ENCODE results near the gene COX19.

COX19 gene

GRCh38 chr7:991729-992656, 16.6 kb upstream of the COX19 start:
- no peak for DNase-seq (ENCODE audit: low spot score)

GRCh38 chr7:990933-991728, 15.8 kb upstream of the COX19 start:
- no peak for DNase-seq (ENCODE audit: low spot score)

- DNase-seq (ENCODE audit: low spot score) = no peak
These were observed 15.1 kb upstream of the COX19 start for GRCh38 chr7:990352-990932.

GRCh38 chr7:988963-989529, 13.7 kb upstream of the COX19 start:
- DNase-seq (ENCODE audit: low spot score) = no peak

GRCh38 chr7:988426-988911, 13.1 kb upstream of the COX19 start:
- no peak for DNase-seq (ENCODE audit: low spot score)

GRCh38 chr7:987909-988308, 12.6 kb upstream of the COX19 start:
- no peak for DNase-seq (ENCODE audit: low spot score)

GRCh38 chr7:986766-987751, 11.7 kb upstream of the COX19 start:
- DNase-seq (ENCODE audit: low spot score) = no peak

- DNase-seq (ENCODE audit: low spot score) = no peak
These were observed 10.8 kb upstream of the COX19 start for GRCh38 chr7:985915-986741.

- no peak for DNase-seq (ENCODE audit: low spot score)
These were observed 9.7 kb upstream of the COX19 start for GRCh38 chr7:985127-985416.

GRCh38 chr7:984361-985126, 9.2 kb upstream of the COX19 start:
- DNase-seq (ENCODE audit: low spot score) = no peak

- no peak for DNase-seq (ENCODE audit: low spot score)
These were observed 8.3 kb upstream of the COX19 start for GRCh38 chr7:983616-984071.

GRCh38 chr7:983004-983615, 7.8 kb upstream of the COX19 start, which contains the start of gene CYP2W1:
TSS of gene CYP2W1 (plus strand) at chr7:983181. CDS start at chr7:983212, 31 bp downstream.
- no peak for DNase-seq (ENCODE audit: low spot score)

GRCh38 chr7:982511-983003, 7.2 kb upstream of the COX19 start:
- no peak for DNase-seq (ENCODE audit: low spot score)

- no peak for DNase-seq (ENCODE audit: low spot score)
These were observed 6.6 kb upstream of the COX19 start for GRCh38 chr7:981793-982510.

- DNase-seq (ENCODE audit: low spot score) = no peak
These were observed 4.7 kb upstream of the COX19 start for GRCh38 chr7:979886-980571.

- DNase-seq (ENCODE audit: low spot score) = no peak
These were observed 3.8 kb upstream of the COX19 start for GRCh38 chr7:979151-979550.

GRCh38 chr7:978416-979091, 3.2 kb upstream of the COX19 start:
- DNase-seq (ENCODE audit: low spot score) = no peak

Measured in COLO829 (cell line).